NCI-H1092 treated with DMSO at 0.1 percent for 48 hours (cell line): ENCODE measurements around the gene AKAP5.
A peak's percentile ranks its signal among the peaks of the same experiment; 100 is the strongest.

Experiments
- DNase-seq: peaks from one replicate; lab custom pipeline; 2025; lab: John Stamatoyannopoulos, UW

AKAP5 gene

GRCh38 chr14:64465191-64465822 is at the start of gene AKAP5:
Gene AKAP5, plus strand, starts transcription at chr14:64465499. Its CDS starts 2,896 bp downstream, at chr14:64468395.
- DNase-seq: peak; percentile 85

- DNase-seq: no peak
Measured at GRCh38 chr14:64416348-64416932, 48.9 kb upstream of the AKAP5 start.

GRCh38 chr14:64417055-64417770 is 48.1 kb upstream of the AKAP5 start:
- no peak for DNase-seq

- no peak for DNase-seq
Measured at GRCh38 chr14:64417771-64418125, 47.6 kb upstream of the AKAP5 start.

GRCh38 chr14:64419003-64419402 is 46.3 kb upstream of the AKAP5 start:
- no peak for DNase-seq

GRCh38 chr14:64421166-64421565 is 44.1 kb upstream of the AKAP5 start:
- DNase-seq: no peak

- no peak for DNase-seq
Measured at GRCh38 chr14:64422005-64422404, 43.3 kb upstream of the AKAP5 start.

- no peak for DNase-seq
Measured at GRCh38 chr14:64422756-64423155, 42.5 kb upstream of the AKAP5 start.

GRCh38 chr14:64423987-64424386 is 41.3 kb upstream of the AKAP5 start:
- no peak for DNase-seq

GRCh38 chr14:64434528-64434927 is 30.8 kb upstream of the AKAP5 start:
- DNase-seq: no peak

GRCh38 chr14:64438181-64438841 is 27.0 kb upstream of the AKAP5 start:
- no peak for DNase-seq

GRCh38 chr14:64439141-64439540 is 26.2 kb upstream of the AKAP5 start:
- DNase-seq: no peak

GRCh38 chr14:64440494-64440893 is 24.8 kb upstream of the AKAP5 start:
- no peak for DNase-seq

- DNase-seq: no peak
Measured at GRCh38 chr14:64442300-64442988, 22.9 kb upstream of the AKAP5 start.

GRCh38 chr14:64444140-64444539 is 21.2 kb upstream of the AKAP5 start:
- DNase-seq: no peak

- DNase-seq: no peak
Measured at GRCh38 chr14:64444984-64445845, 20.1 kb upstream of the AKAP5 start.

GRCh38 chr14:64447876-64448670 is 17.2 kb upstream of the AKAP5 start:
- DNase-seq: no peak

- DNase-seq: no peak
Measured at GRCh38 chr14:64450255-64450654, 15.0 kb upstream of the AKAP5 start.

GRCh38 chr14:64454671-64455070 is 10.6 kb upstream of the AKAP5 start:
- no peak for DNase-seq

GRCh38 chr14:64459405-64460136 is 5.7 kb upstream of the AKAP5 start:
- no peak for DNase-seq
